Panc1 (cell line): ENCODE results near the gene MOSMO. TPM values are rescaled to one million over a fixed set of nuclear protein-coding genes. Genes with fewer than 3 reads are reported as not detected.

Experiments used
- ATAC-seq: fragments of 200-7000 bp; cut with Tn5 transposase; 2 replicates; pipeline ENCODE4 v1.9.1; 2020; ENCODE audit warnings: mild to moderate bottlenecking, moderate library complexity
- BruUV-seq: library from RNA; stranded (reverse); fragments of 400-500 nt; replicated peaks from 2 replicates; lab custom pipeline; 2021; lab: Mats Ljungman, UMichigan
- CTCF ChIA-PET: fragments of 300-600 bp; sonication (Branson Sonifier 250); formaldehyde crosslinking; loops from one replicate; lab custom pipeline; 2022; ENCODE audit warnings: antibody characterized with exemption; lab: Charles Lee
- POLR2A ChIA-PET: fragments of 300-600 bp; sonication (Branson Sonifier 250); formaldehyde crosslinking; loops from one replicate; lab custom pipeline; 2022; ENCODE audit warnings: antibody characterized with exemption; lab: Charles Lee
- DNase-seq: peaks from one replicate; pipeline ENCODE4 v3.0.0-alpha.2; 2010; ENCODE audit warnings: low read depth, low spot score
- H3K27ac ChIP-seq: 2 replicates; pipeline ENCODE4 v1.5.1; 2011; ENCODE audit warnings: mild to moderate bottlenecking, low read length, inconsistent platforms
- H3K27me3 ChIP-seq: fragments of 200-500 bp; sonication (Bioruptor generic); 2 replicates; pipeline ENCODE4 v1.6.0; 2014; ENCODE audit warnings: low read length, inconsistent platforms; ENCODE audit not compliant: control insufficient read depth, insufficient read depth
- H3K36me3 ChIP-seq: fragments of 200-500 bp; sonication (Bioruptor generic); 2 replicates; pipeline ENCODE4 v1.5.1; 2014; ENCODE audit warnings: inconsistent platforms, mild to moderate bottlenecking, low read length, moderate library complexity; ENCODE audit not compliant: control insufficient read depth, insufficient read depth
- H3K4me1 ChIP-seq: 2 replicates; pipeline ENCODE4 v1.5.1; 2011; ENCODE audit warnings: inconsistent platforms, mild to moderate bottlenecking, low read length, moderate library complexity; ENCODE audit not compliant: control insufficient read depth, insufficient read depth
- H3K4me3 ChIP-seq, 2 experiments: 2 replicates each; pipeline ENCODE4 v1.5.1; 2011 to 2012; ENCODE audit warnings: low read depth in 2 of 2, low read length in 2 of 2, mild to moderate bottlenecking in 2 of 2, inconsistent platforms in 1 of 2, moderate library complexity in 1 of 2
- H3K9me3 ChIP-seq: fragments of 200-500 bp; sonication (Bioruptor generic); 2 replicates; pipeline ENCODE4 v1.5.1; 2014; ENCODE audit warnings: low read depth, mild to moderate bottlenecking, inconsistent platforms, low read length, moderate library complexity; ENCODE audit not compliant: control insufficient read depth, insufficient read depth
- CTCF ChIP-seq: fragments of 450-650 bp; IDR thresholded peaks from 2 replicates; pipeline ENCODE4 v1.5.1; 2017; ENCODE audit warnings: mild to moderate bottlenecking
- POLR2AphosphoS5 ChIP-seq: IDR thresholded peaks from 2 replicates; pipeline ENCODE4 v1.6.1; 2012; ENCODE audit warnings: mild to moderate bottlenecking, low read depth, low read length, moderate library complexity
- REST ChIP-seq, 2 experiments: IDR thresholded peaks; 2 replicates each; pipeline ENCODE4 v1.6.1; 2011 to 2012; ENCODE audit warnings: low read depth in 2 of 2, control low read depth in 1 of 2, low read length in 1 of 2, mild to moderate bottlenecking in 1 of 2, moderate library complexity in 1 of 2; ENCODE audit not compliant: insufficient read depth in 1 of 2
- SIN3A ChIP-seq: IDR thresholded peaks from 2 replicates; pipeline ENCODE4 v1.6.1; 2012; ENCODE audit warnings: low read depth, mild to moderate bottlenecking, low read length, moderate library complexity, borderline replicate concordance; ENCODE audit not compliant: insufficient read depth
- TCF7L2 ChIP-seq: IDR thresholded peaks from 2 replicates; pipeline ENCODE4 v1.6.1; 2011; ENCODE audit warnings: mild to moderate bottlenecking, low read depth, low read length, inconsistent platforms
- in situ Hi-C: cut with HindIII; loops from 2 replicates; pipeline ENCODE4 v1.10.0; 2016; ENCODE audit warnings: low sequenced_read_pairs, low pct_unique_long_range_greater_than_20kb
- intact Hi-C: fragments of 100-400 bp; cut with micrococcal nuclease; formaldehyde crosslinking; loops from one replicate; pipeline ENCODE4 v1.10.0; 2022; ENCODE audit not compliant: unreplicated experiment
- total RNA-seq: library from RNA; stranded (reverse); gene quantifications from one replicate; pipeline ENCODE4 v1.2.1, GENCODE V29; 2021; ENCODE audit not compliant: unreplicated experiment

MOSMO gene
- total RNA-seq, 1 experiment from 2014 or later = 20.6 TPM

- no peaks in the 10 kb centered on the region for H3K9me3 ChIP-seq
- BruUV-seq = no TSS peak
- DNase-seq (no peak), ATAC-seq (peak; percentile 60)
- CTCF ChIA-PET = interaction anchor here (0.7 to 1.0 kb wide), 2 partner anchors 15 to 96 kb away, joined by 3 to 4 read pairs; no protein-coding TSS in a partner anchor
- intact Hi-C loops (no loop called here), in situ Hi-C loops (loop anchor here (25.0 kb wide), 1 partner anchor 95 kb away; no protein-coding TSS in a partner anchor)
- no peaks in the 10 kb centered on the region for H3K27me3 ChIP-seq
- no peaks in the 10 kb centered on the region; the same call in 1 of the 2 replicates for H3K36me3 ChIP-seq
- POLR2A ChIA-PET = interaction anchor here (0.6 kb wide), 1 partner anchor 9 kb away, joined by 3 read pairs; no protein-coding TSS in a partner anchor
- H3K4me3 ChIP-seq = no peak within 1 kb of the TSS
- TF ChIP-seq POLR2AphosphoS5 (no peak), TCF7L2 (no peak), REST (IDR thresholded peaks at IDR 0.05; ENCODE audit: insufficient read depth in 1 of 2, low read depth in 2 of 2, low read length in 1 of 2) (no peak), CTCF (no peak), SIN3A (no peak)
- H3K27ac ChIP-seq = no peak within 1 kb of the TSS
- H3K4me1 ChIP-seq = no peaks in the 10 kb centered on the region; the same call in 1 of the 2 replicates
Measured at GRCh38 chr16:22092143-22092933, 84.4 kb downstream of the MOSMO start, which contains the start of gene VWA3A. Gene VWA3A (plus strand): TSS chr16:22092541. CDS start chr16:22092638, 97 bp downstream.

- ChIA-PET POLR2A (no interaction called here), CTCF (no interaction called here)
- Histone ChIP-seq H3K4me1 (no peaks in the 10 kb centered on the region; the same call in 1 of the 2 replicates), H3K27me3 (no peaks in the 10 kb centered on the region), H3K4me3 (no peak overlapping the region), H3K9me3 (no peaks in the 10 kb centered on the region), H3K36me3 (no peaks in the 10 kb centered on the region), H3K27ac (no peak overlapping the region)
- intact Hi-C loops = no loop called here
- ATAC-seq = no peak
- no TSS peak for BruUV-seq
- no peak for DNase-seq
- in situ Hi-C loops = loop anchor here (25.0 kb wide), 1 partner anchor 94 kb away; no protein-coding TSS in a partner anchor
- TF ChIP-seq CTCF = no peak
- TF ChIP-seq POLR2AphosphoS5 = no peak
- TF ChIP-seq REST (IDR thresholded peaks at IDR 0.05; ENCODE audit: insufficient read depth in 1 of 2, low read depth in 2 of 2, low read length in 1 of 2) = no peak
- TF ChIP-seq SIN3A = no peak
- TF ChIP-seq TCF7L2 = no peak
Measured at GRCh38 chr16:22093331-22093730, 85.4 kb downstream of the MOSMO start.
